Subcutaneous adipose tissue (tissue), 4 donors: ENCODE measurements around the gene ISLR. TPM values are rescaled to one million over a fixed set of nuclear protein-coding genes. Genes with fewer than 3 reads are reported as not detected.

Experiments
- CTCF ChIP-seq: fragments of 450-650 bp; IDR thresholded peaks from one replicate; pipeline ENCODE4 v1.5.1; 2016; ENCODE audit warnings: low read depth, mild to moderate bottlenecking, control low read depth, antibody characterized with exemption, moderate library complexity
- total RNA-seq, 4 donors: library from RNA; depleted of rRNA; stranded (reverse); fragments of >200 nt; gene quantifications; one replicate each; pipeline ENCODE4 v1.1.0, GENCODE V29; 2016

The ISLR gene
- total RNA-seq, 4 donors from 2014 or later, result 52.0 to 89.6 (median 63.8) TPM

GRCh38 chr15:74144153-74144775 lies 29.2 kb upstream of the ISLR start:
- no peak for TF ChIP-seq CTCF

- TF ChIP-seq CTCF, result no peak
Observed at GRCh38 chr15:74146277-74146800, 27.2 kb upstream of the ISLR start.

- TF ChIP-seq CTCF, result no peak
Observed at GRCh38 chr15:74147051-74147450, 26.5 kb upstream of the ISLR start.

GRCh38 chr15:74155766-74156417 lies 17.6 kb upstream of the ISLR start:
- no peak for TF ChIP-seq CTCF

GRCh38 chr15:74156678-74157411 lies 16.7 kb upstream of the ISLR start:
- no peak for TF ChIP-seq CTCF

- TF ChIP-seq CTCF, result no peak
Observed at GRCh38 chr15:74157868-74158827, 15.4 kb upstream of the ISLR start.
